Right lobe of liver (tissue), 6 donors: ENCODE measurements around the gene MIER2. TPM values are rescaled to one million over a fixed set of nuclear protein-coding genes. Genes with fewer than 3 reads are reported as not detected.

Experiments used
- ATAC-seq, 4 donors: fragments of 200-7000 bp; cut with Tn5 transposase; one replicate each; pipeline ENCODE4 v1.9.1; 2020; ENCODE audit warnings: mild to moderate bottlenecking in 4 of 4, moderate library complexity in 4 of 4
- DNase-seq, 3 donors: peaks; one replicate each; pipeline ENCODE4 v3.0.0-alpha.2; 2020
- H3K27ac ChIP-seq, 3 donors: fragments of 200-600 bp; one replicate each; pipeline ENCODE4 v1.8.0; 2022
- H3K27me3 ChIP-seq, 2 donors: fragments of 200-600 bp; one replicate each; pipeline ENCODE4 v1.8.0; 2022
- H3K36me3 ChIP-seq, 4 donors: fragments of 200-600 bp; sonication (generic) in 1 of 4; one replicate each; pipeline versions ENCODE4 v1.5.1 to v1.8.0; 2017 to 2022; ENCODE audit warnings: control low read depth in 1 of 4
- H3K4me1 ChIP-seq, 4 donors: fragments of 200-600 bp; sonication (generic) in 1 of 4; one replicate each; pipeline versions ENCODE4 v1.5.1 to v1.8.0; 2017 to 2022; ENCODE audit warnings: control low read depth in 1 of 4
- H3K4me3 ChIP-seq, 3 donors: fragments of 200-600 bp; one replicate each; pipeline ENCODE4 v1.8.0; 2022
- H3K9me3 ChIP-seq, 4 donors: fragments of 200-600 bp; sonication (generic) in 1 of 4; one replicate each; pipeline versions ENCODE4 v1.5.1 to v1.8.0; 2017 to 2022; ENCODE audit warnings: control low read depth in 1 of 4
- POLR2A ChIP-seq: fragments of 450-650 bp; IDR thresholded peaks from one replicate; pipeline ENCODE4 v1.6.1; 2017; ENCODE audit warnings: antibody characterized with exemption, mild to moderate bottlenecking
- WGBS: methylation state at CpG from one replicate; pipeline ENCODE4 v1.1.6; 2018; ENCODE audit warnings: low coverage, low lambda C conversion rate; ENCODE audit not compliant: insufficient coverage; ENCODE audit errors: missing lambda C conversion rate; 5-methylcytosine and 5-hydroxymethylcytosine counted together
- intact Hi-C, 2 donors: fragments of 100-400 bp; cut with DNase I; formaldehyde crosslinking; loops; one replicate each; pipeline versions ENCODE4 v1.11.2 to v1.14.1; 2022
- total RNA-seq, 6 experiments: library from RNA; depleted of rRNA in 2 of 6; stranded (reverse); fragments of >200 nt in 2 of 6; fragmentation: NEBNext Ultra II Directional in 3 of 6; extraction: Animal tissue kit (Norgen Biotek cat#: 25700) in 3 of 6; gene quantifications; one replicate each; pipeline versions ENCODE4 v1.1.0 to v1.2.4, GENCODE V29; 2016 to 2023
- TF ChIP-seq, protein P1 (sequence below), 4 donors: fragments of 200-600 bp in 3 of 4; fragments of 450-650 bp in 1 of 4; IDR thresholded peaks; one replicate each; pipeline versions ENCODE4 v1.5.1 to v1.8.0; 2016 to 2022; ENCODE audit warnings: antibody characterized with exemption in 4 of 4, mild to moderate bottlenecking in 2 of 4
- donor health status: DM: no; HTN: yes; CAD: no.
- donor health status: DM: no; HTN: no; CAD: no.
- donor health status: DM: no; HTN: no; CAD: no.
- donor health status: DM: no; HTN: yes; CAD: no.
- donor health status: DM: no; HTN: yes; CAD: no.

The MIER2 gene
- total RNA-seq, 6 experiments from 2014 or later = 3.1 to 7.3 (median 4.5) TPM

DNA sequence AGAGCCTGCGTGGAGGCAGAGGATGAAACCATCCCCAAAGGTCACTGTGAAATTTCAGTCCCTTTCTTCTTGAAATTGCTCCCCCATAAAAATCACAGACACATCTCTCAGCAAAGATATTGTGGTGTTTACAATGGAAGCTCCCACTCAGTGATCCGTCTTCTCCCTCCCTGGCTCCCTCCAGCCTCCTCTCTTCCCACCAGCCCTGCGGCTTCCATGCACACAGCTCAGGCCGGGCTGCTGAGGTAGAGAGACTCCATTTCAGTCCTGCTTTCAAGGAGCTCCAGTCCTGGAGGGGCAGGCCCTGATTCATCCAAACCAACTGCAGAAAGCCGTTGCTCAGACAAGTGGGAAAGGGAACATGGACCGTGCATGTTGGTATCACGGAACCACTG lies 24.0 kb upstream of the MIER2 start:
- no peaks in the 10 kb centered on the region for H3K4me1 ChIP-seq
- intact Hi-C loops = no loop called here
- H3K9me3 ChIP-seq = no peaks in the 10 kb centered on the region
- ATAC-seq (no peak), DNase-seq (no peak)
- no peaks in the 10 kb centered on the region for H3K36me3 ChIP-seq
- no peaks in the 10 kb centered on the region for H3K27me3 ChIP-seq
- TF ChIP-seq, protein P1, sequence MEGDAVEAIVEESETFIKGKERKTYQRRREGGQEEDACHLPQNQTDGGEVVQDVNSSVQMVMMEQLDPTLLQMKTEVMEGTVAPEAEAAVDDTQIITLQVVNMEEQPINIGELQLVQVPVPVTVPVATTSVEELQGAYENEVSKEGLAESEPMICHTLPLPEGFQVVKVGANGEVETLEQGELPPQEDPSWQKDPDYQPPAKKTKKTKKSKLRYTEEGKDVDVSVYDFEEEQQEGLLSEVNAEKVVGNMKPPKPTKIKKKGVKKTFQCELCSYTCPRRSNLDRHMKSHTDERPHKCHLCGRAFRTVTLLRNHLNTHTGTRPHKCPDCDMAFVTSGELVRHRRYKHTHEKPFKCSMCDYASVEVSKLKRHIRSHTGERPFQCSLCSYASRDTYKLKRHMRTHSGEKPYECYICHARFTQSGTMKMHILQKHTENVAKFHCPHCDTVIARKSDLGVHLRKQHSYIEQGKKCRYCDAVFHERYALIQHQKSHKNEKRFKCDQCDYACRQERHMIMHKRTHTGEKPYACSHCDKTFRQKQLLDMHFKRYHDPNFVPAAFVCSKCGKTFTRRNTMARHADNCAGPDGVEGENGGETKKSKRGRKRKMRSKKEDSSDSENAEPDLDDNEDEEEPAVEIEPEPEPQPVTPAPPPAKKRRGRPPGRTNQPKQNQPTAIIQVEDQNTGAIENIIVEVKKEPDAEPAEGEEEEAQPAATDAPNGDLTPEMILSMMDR (IDR thresholded peaks at IDR 0.05) = no peak
- TF ChIP-seq POLR2A = no peak
- H3K4me3 ChIP-seq = no peak overlapping the region
- 58% methylated on average over 6 of the region's 7 CpGs for WGBS
- no peak overlapping the region for H3K27ac ChIP-seq

DNA sequence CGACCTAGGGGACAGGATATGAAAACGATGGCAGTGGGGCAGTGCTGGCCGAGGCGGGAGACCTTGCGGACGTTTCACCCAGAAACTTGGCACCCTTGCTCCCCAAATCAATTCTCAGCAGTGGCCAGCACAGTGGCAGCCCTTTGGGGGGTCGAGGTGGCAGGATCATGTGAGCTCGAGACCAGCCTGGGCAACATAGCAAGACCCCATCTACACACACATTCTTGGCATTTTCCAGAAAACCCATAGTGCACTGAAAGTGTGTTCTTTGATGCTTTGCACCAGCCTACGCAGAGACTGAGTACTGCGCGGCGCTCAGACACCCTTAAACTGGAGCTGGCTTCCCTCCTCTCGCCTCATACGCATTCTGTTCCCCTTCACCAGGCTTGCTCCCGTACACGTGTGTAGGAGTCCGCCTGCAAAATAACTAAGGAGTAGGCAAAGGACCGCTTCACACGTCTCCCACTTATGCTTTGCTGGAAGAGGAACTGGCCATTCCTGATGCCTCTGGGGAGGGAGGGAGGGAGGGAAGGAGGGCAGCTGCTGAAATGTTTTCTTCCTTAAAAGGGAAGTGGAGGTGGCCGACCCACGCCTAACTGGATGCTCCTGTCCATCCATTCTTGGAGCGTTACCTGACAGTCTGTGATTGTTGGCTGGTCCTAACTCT lies 23.5 kb upstream of the MIER2 start:
- intact Hi-C loops = no loop called here
- 70% methylated on average over 14 of the region's 22 CpGs for WGBS
- no peak for ATAC-seq
- DNase-seq = no peak
- Histone ChIP-seq H3K9me3 (no peaks in the 10 kb centered on the region), H3K4me1 (no peaks in the 10 kb centered on the region), H3K27ac (no peak overlapping the region), H3K27me3 (no peaks in the 10 kb centered on the region), H3K4me3 (no peak overlapping the region), H3K36me3 (no peaks in the 10 kb centered on the region)
- TF ChIP-seq, protein P1 (IDR thresholded peaks at IDR 0.05) = no peak
- no peak for TF ChIP-seq POLR2A

DNA sequence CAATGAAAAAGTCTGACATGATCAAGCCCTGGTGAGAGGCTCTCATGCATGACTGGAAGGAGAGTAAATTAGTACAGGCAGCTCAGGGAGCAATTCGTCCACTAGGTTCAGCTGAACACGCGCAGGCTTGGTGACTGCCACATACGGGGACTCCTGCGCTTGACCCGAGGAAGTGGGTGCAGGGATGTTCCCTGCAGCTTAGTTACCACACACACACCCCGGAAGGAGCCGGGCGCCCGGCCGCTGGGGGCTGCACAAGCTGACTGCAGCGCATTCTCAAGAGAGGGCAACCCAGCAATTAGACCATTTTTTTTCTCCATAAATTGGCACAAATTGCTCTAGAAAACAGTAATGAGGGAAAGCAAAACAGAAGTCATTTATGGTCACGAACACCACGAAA lies 23.0 kb upstream of the MIER2 start:
- TF ChIP-seq POLR2A = no peak
- intact Hi-C loops = no loop called here
- ATAC-seq = no peak
- no peak overlapping the region for H3K27ac ChIP-seq
- 70% methylated on average over 3 of the region's 14 CpGs for WGBS
- no peak for DNase-seq
- no peaks in the 10 kb centered on the region for H3K27me3 ChIP-seq
- H3K4me3 ChIP-seq = no peak overlapping the region
- no peaks in the 10 kb centered on the region for H3K9me3 ChIP-seq
- no peaks in the 10 kb centered on the region for H3K36me3 ChIP-seq
- H3K4me1 ChIP-seq = no peaks in the 10 kb centered on the region

DNA sequence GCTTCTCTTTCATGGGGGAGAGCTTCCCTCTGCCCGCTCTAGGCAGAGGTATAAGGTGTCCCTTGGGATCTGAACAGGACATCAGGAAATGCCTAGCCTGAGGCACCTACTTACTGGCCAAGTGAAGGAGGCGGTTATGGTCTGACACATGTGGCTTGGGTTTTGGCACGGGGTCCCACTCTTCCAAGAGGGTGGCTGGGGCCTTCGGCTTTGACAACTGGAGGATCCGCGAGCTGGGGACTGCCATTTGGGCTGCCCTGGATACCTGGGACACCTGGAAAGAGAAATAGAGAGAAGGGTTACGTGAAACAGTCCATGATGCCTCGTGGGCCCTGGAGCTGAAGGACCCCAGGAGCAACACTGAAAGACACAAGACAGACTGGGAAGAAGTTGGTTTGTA lies 22.4 kb upstream of the MIER2 start:
- H3K27me3 ChIP-seq = no peaks in the 10 kb centered on the region
- WGBS = 86% methylated on average over 7 of the region's 8 CpGs
- intact Hi-C loops = no loop called here
- DNase-seq (no peak), ATAC-seq (no peak)
- no peak for TF ChIP-seq POLR2A
- TF ChIP-seq, protein P1 (IDR thresholded peaks at IDR 0.05) = no peak
- no peaks in the 10 kb centered on the region for H3K36me3 ChIP-seq
- H3K4me1 ChIP-seq = no peaks in the 10 kb centered on the region
- H3K4me3 ChIP-seq = no peak overlapping the region
- H3K9me3 ChIP-seq = no peaks in the 10 kb centered on the region
- no peak overlapping the region for H3K27ac ChIP-seq

DNA sequence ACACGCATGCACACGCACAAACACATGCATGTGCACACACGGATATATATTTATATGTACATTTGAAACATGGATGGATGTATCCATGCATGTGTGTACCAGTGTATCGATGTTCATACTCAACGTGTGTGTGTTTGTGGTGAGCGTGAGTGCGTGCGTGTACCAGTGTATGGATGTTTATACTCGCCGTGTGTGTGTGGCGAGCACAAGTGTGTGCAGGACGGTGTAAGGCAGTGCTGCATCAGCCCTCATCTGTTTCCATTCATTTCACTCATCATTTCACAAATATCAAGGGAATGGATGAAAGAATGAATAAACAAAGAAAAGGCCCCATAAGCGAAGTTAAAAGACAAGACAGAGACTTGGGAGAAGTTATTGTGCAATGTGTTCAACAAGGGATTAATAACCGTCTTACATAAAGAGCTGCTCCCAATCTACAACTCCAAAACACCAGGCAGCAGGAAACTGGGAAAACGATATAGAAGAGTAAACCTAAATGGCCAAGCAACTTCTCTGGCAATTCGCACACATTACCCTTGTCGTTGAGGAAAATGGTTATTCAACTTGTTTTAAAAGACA lies 21.7 kb upstream of the MIER2 start:
- ATAC-seq = no peak

More for the DNA sequence above, 21.7 kb upstream of the MIER2 start:
- no peak overlapping the region for H3K27ac ChIP-seq
- no peaks in the 10 kb centered on the region for H3K36me3 ChIP-seq
- TF ChIP-seq, protein P1 (IDR thresholded peaks at IDR 0.05) = no peak
- TF ChIP-seq POLR2A = no peak
- intact Hi-C loops = no loop called here
- no peak for DNase-seq
- no peaks in the 10 kb centered on the region for H3K4me1 ChIP-seq
- WGBS = 76% methylated on average over 17 of the region's 17 CpGs
- no peaks in the 10 kb centered on the region for H3K27me3 ChIP-seq
- no peak overlapping the region for H3K4me3 ChIP-seq
- no peaks in the 10 kb centered on the region for H3K9me3 ChIP-seq
